ENCODE data around the gene SSH2. TPM values are rescaled to one million over a fixed set of nuclear protein-coding genes. Genes with fewer than 3 reads are reported as not detected.

SSH2 gene
- total RNA-seq, 4 donors from 2014 or later, result 20.7 to 31.1 (median 23.1) TPM

- H3K27ac ChIP-seq (replicated peaks in 1 of 4), result peak overlapping the region in 3 of 4 donors; percentile 3 to 52 (median 48)
- H3K4me3 ChIP-seq, result no peak overlapping the region
- no peak for DNase-seq (ENCODE audit: extremely low spot score)
- H3K27me3 ChIP-seq, result no peaks in the 10 kb centered on the region
- peaks cover 41 to 56% (median 47%) of the 10 kb centered on the region in 4 donors for H3K4me1 ChIP-seq
- WGBS, result 90% methylated on average over 1 of the region's 1 CpG
- TF ChIP-seq POLR2AphosphoS5 (IDR thresholded peaks at IDR 0.05), result no peak
- TF ChIP-seq EP300 (IDR thresholded peaks at IDR 0.05), result no peak
- no peak for TF ChIP-seq CTCF (IDR thresholded peaks at IDR 0.05)
- no peak for TF ChIP-seq POLR2A (IDR thresholded peaks at IDR 0.05; ENCODE audit: low read depth)
- intact Hi-C loops (cut with DNase I), result no loop called here
- no peaks in the 10 kb centered on the region for H3K9me3 ChIP-seq
- peaks cover 0 to 13% (median 5%) of the 10 kb centered on the region in 4 donors for H3K36me3 ChIP-seq
Observed at GRCh38 chr17:29683481-29683880, 246.5 kb downstream of the SSH2 start.

DNA sequence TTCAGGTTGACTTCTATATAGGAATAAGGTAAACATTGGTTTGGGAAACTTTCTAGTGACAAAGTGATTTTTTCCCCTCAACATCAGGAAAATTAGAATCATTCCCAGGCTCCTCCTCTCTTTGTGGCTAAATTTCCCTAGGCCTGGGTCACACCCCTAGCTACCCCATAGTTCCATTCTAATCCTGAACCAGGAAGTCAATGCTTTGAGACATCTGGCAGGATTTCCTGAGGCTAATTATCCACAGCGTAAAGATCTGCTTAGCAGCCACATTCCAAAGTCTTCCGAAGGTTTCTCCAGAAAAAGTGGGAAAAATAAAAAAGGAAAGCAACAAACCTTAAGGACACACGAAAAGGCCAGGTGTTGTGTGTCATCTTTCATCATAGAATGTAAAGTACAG, 247.0 kb downstream of the SSH2 start:
- peak overlapping the region; percentile 3 to 52 (median 48) for H3K27ac ChIP-seq (replicated peaks in 1 of 4)
- no peak for DNase-seq (ENCODE audit: extremely low spot score)

GRCh38 chr17:29682054-29682453, 248.0 kb downstream of the SSH2 start:
- 71% methylated on average over 2 of the region's 2 CpGs for WGBS
- Histone ChIP-seq H3K9me3 (no peaks in the 10 kb centered on the region), H3K36me3 (peaks cover 0 to 11% (median 5%) of the 10 kb centered on the region in 4 donors), H3K4me3 (no peak overlapping the region), H3K4me1 (peaks cover 40 to 56% (median 47%) of the 10 kb centered on the region in 4 donors), H3K27ac (replicated peaks in 1 of 4) (peak overlapping the region; percentile 3 to 52 (median 48)), H3K27me3 (no peaks in the 10 kb centered on the region)
- peak in 1 of 3 experiments; percentile 23 for TF ChIP-seq CTCF (IDR thresholded peaks at IDR 0.05)
- TF ChIP-seq EP300 (IDR thresholded peaks at IDR 0.05), result no peak
- intact Hi-C loops (cut with DNase I), result no loop called here
- DNase-seq (ENCODE audit: extremely low spot score), result no peak

More for the DNA sequence above, 247.0 kb downstream of the SSH2 start:
- Histone ChIP-seq H3K36me3 (peaks cover 0 to 11% (median 5%) of the 10 kb centered on the region in 4 donors), H3K27me3 (no peaks in the 10 kb centered on the region), H3K9me3 (no peaks in the 10 kb centered on the region), H3K4me1 (peaks cover 40 to 56% (median 49%) of the 10 kb centered on the region in 4 donors), H3K4me3 (no peak overlapping the region)
- WGBS, result 54% methylated on average over 3 of the region's 3 CpGs
- intact Hi-C loops (cut with DNase I), result no loop called here
- TF ChIP-seq EP300 (IDR thresholded peaks at IDR 0.05) (no peak), CTCF (IDR thresholded peaks at IDR 0.05) (no peak), POLR2AphosphoS5 (IDR thresholded peaks at IDR 0.05) (no peak), POLR2A (IDR thresholded peaks at IDR 0.05; ENCODE audit: low read depth) (no peak)

DNA sequence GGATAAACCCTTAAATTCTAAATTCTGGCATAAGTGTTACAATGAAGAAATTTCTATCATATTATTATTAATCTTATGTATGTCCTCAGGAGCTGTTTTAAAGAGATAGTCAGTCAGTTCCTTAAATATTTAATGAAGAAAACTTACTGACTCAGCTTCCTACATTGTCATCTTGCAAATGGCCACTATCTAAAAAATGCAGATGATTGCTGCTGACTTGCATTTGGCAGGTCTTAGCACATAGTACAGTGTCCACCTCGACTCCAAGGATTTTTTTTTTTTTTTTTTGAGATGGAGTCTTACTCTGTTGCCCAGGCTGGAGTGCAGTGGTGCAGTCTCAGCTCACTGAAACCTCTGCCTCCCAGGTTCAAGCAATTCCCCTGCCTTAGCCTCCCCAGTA, 252.2 kb downstream of the SSH2 start:
- Histone ChIP-seq H3K27ac (replicated peaks in 1 of 4) (peak overlapping the region; percentile 64 to 73 (median 72)), H3K36me3 (peaks cover 0 to 15% (median 6%) of the 10 kb centered on the region in 4 donors), H3K27me3 (no peaks in the 10 kb centered on the region), H3K9me3 (no peaks in the 10 kb centered on the region), H3K4me1 (peaks cover 36 to 52% (median 44%) of the 10 kb centered on the region in 4 donors), H3K4me3 (no peak overlapping the region)
- intact Hi-C loops (cut with DNase I), result no loop called here
- WGBS, result 48% methylated on average over 1 of the region's 1 CpG
- DNase-seq (ENCODE audit: extremely low spot score), result no peak
- TF ChIP-seq POLR2AphosphoS5 (IDR thresholded peaks at IDR 0.05) (no peak), EP300 (IDR thresholded peaks at IDR 0.05) (no peak), POLR2A (IDR thresholded peaks at IDR 0.05; ENCODE audit: low read depth) (no peak), CTCF (IDR thresholded peaks at IDR 0.05) (no peak)
